HL-60 (cell line): ENCODE measurements around the gene CCDC159.

Experiments used
- DNase-seq, 2 experiments: peaks; one replicate each; pipeline ENCODE4 v3.0.0-alpha.2; 2010 to 2020; ENCODE audit warnings: low read depth in 1 of 2, low spot score in 1 of 2
- H3K27ac ChIP-seq: fragments of 250-450 bp; sonication (Bioruptor Pico); replicated peaks from 2 replicates; pipeline ENCODE4 v1.5.1; 2020; ENCODE audit warnings: mild to moderate bottlenecking, moderate library complexity
- H3K27me3 ChIP-seq: fragments of 250-450 bp; sonication (Bioruptor Pico); 2 replicates; pipeline ENCODE4 v1.5.1; 2021; ENCODE audit warnings: mild to moderate bottlenecking, moderate library complexity; ENCODE audit not compliant: insufficient read depth, poor library complexity, severe bottlenecking
- H3K4me3 ChIP-seq: replicated peaks from 2 replicates; pipeline ENCODE4 v1.5.1; 2011; ENCODE audit warnings: mild to moderate bottlenecking, control low read depth, low read length; ENCODE audit not compliant: insufficient read depth
- CTCF ChIP-seq: IDR thresholded peaks from one replicate; pipeline ENCODE4 v1.5.1; 2011; ENCODE audit warnings: low read length, control low read depth, inconsistent platforms; ENCODE audit not compliant: insufficient read depth
- GABPA ChIP-seq: IDR thresholded peaks from 2 replicates; pipeline ENCODE4 v1.6.1; 2012; ENCODE audit warnings: low read depth
- POLR2AphosphoS5 ChIP-seq: IDR thresholded peaks from 2 replicates; pipeline ENCODE4 v1.6.1; 2012; ENCODE audit warnings: low read depth
- REST ChIP-seq: IDR thresholded peaks from 2 replicates; pipeline ENCODE4 v1.6.1; 2012; ENCODE audit warnings: low read depth; ENCODE audit not compliant: insufficient replicate concordance
- SPI1 ChIP-seq: IDR thresholded peaks from 2 replicates; pipeline ENCODE4 v1.6.1; 2012; ENCODE audit warnings: low read depth, mild to moderate bottlenecking, borderline replicate concordance

The CCDC159 gene

GRCh38 chr19:11322269-11323024 is 23.9 kb upstream of the CCDC159 start:
- H3K4me3 ChIP-seq = no peak overlapping the region
- DNase-seq = peak in 1 of 2 experiments; percentile 57
- no peaks in the 10 kb centered on the region for H3K27me3 ChIP-seq
- TF ChIP-seq SPI1 (peak; percentile 87), CTCF (no peak), POLR2AphosphoS5 (no peak), GABPA (no peak), REST (no peak)
- H3K27ac ChIP-seq = peak overlapping the region; percentile 93

GRCh38 chr19:11323601-11324078 is 22.7 kb upstream of the CCDC159 start:
- Histone ChIP-seq H3K27ac (peak overlapping the region; percentile 93), H3K27me3 (no peaks in the 10 kb centered on the region), H3K4me3 (no peak overlapping the region)
- DNase-seq = no peak
- no peak for TF ChIP-seq CTCF
- no peak for TF ChIP-seq REST
- TF ChIP-seq SPI1 = no peak
- TF ChIP-seq GABPA = no peak
- no peak for TF ChIP-seq POLR2AphosphoS5

- peak; percentile 100 for DNase-seq
- peak; percentile 59 for TF ChIP-seq GABPA
- no peak for TF ChIP-seq CTCF
- peak; percentile 99 for TF ChIP-seq POLR2AphosphoS5
- peak; percentile 66; the same call in 1 of the 2 replicates for TF ChIP-seq SPI1
- TF ChIP-seq REST = peak; percentile 69
- H3K4me3 ChIP-seq = no peak overlapping the region
- peak overlapping the region; percentile 93 for H3K27ac ChIP-seq
- H3K27me3 ChIP-seq = no peaks in the 10 kb centered on the region
Observed at GRCh38 chr19:11324079-11324661, 22.1 kb upstream of the CCDC159 start.
